Heart right ventricle (tissue), 16 donors: ENCODE measurements around the gene ZNF610. TPM values are rescaled to one million over a fixed set of nuclear protein-coding genes. Genes with fewer than 3 reads are reported as not detected.
A peak's percentile ranks its signal among the peaks of the same experiment; 100 is the strongest.

Experiments
- ATAC-seq, 8 donors: fragments of 200-7000 bp; cut with Tn5 transposase; one replicate each; pipeline ENCODE4 v1.9.1; 2020; ENCODE audit warnings: mild to moderate bottlenecking in 8 of 8, moderate library complexity in 8 of 8, moderate number of reproducible peaks in 1 of 8
- DNase-seq, 2 donors: peaks; one replicate each; pipeline ENCODE4 v3.0.0-alpha.2; 2020
- H3K27ac ChIP-seq, 10 donors: fragments of 200-600 bp; sonication (generic) in 2 of 10; one replicate each; pipeline versions ENCODE4 v1.5.0 to v1.8.0; 2020 to 2022; ENCODE audit warnings: mild to moderate bottlenecking in 3 of 10
- H3K27me3 ChIP-seq, 7 donors: fragments of 200-600 bp; one replicate each; pipeline ENCODE4 v1.8.0; 2021 to 2022; ENCODE audit warnings: mild to moderate bottlenecking in 2 of 7
- H3K36me3 ChIP-seq, 9 donors: fragments of 200-600 bp; sonication (generic) in 1 of 9; one replicate each; pipeline versions ENCODE4 v1.5.0 to v1.8.0; 2020 to 2022; ENCODE audit warnings: mild to moderate bottlenecking in 2 of 9
- H3K4me1 ChIP-seq, 9 donors: fragments of 200-600 bp; sonication (generic) in 1 of 9; one replicate each; pipeline versions ENCODE4 v1.5.0 to v1.8.0; 2020 to 2022; ENCODE audit warnings: mild to moderate bottlenecking in 4 of 9
- H3K4me3 ChIP-seq, 10 donors: fragments of 200-600 bp; sonication (generic) in 2 of 10; one replicate each; pipeline versions ENCODE4 v1.5.0 to v1.8.0; 2020 to 2022; ENCODE audit warnings: mild to moderate bottlenecking in 7 of 10, moderate library complexity in 2 of 10
- H3K9me3 ChIP-seq, 11 donors: fragments of 200-600 bp in 10 of 11; sonication (generic) in 2 of 11; one replicate each; pipeline versions ENCODE4 v1.5.0 to v1.8.0; 2013 to 2022; ENCODE audit warnings: mild to moderate bottlenecking in 2 of 11, control low read depth in 1 of 11, moderate library complexity in 1 of 11
- CTCF ChIP-seq, 9 donors: fragments of 200-600 bp; sonication (generic) in 2 of 9; IDR thresholded peaks; one replicate each; pipeline versions ENCODE4 v1.5.0 to v1.8.0; 2021 to 2022; ENCODE audit warnings: antibody characterized with exemption in 9 of 9, mild to moderate bottlenecking in 5 of 9, moderate library complexity in 1 of 9
- WGBS, 2 donors: extraction: QIAGEN DNeasy Blood & Tissue Kit; methylation state at CpG; one replicate each; pipeline ENCODE4 v1.1.7; 2013; ENCODE audit warnings: inconsistent platforms in 1 of 2; 5-methylcytosine and 5-hydroxymethylcytosine counted together
- intact Hi-C, 10 donors: fragments of 100-400 bp; cut with DNase I; formaldehyde crosslinking; loops; one replicate each; pipeline versions ENCODE4 v1.11.1 to v1.14.2; 2022
- polyA plus RNA-seq, 2 donors: library from polyadenylated mRNA; stranded (reverse); fragments of 200-250 nt; gene quantifications; one replicate each; pipeline ENCODE4 v1.2.3, GENCODE V29; 2013
- total RNA-seq, 10 donors: library from RNA; stranded (reverse); fragmentation: NEBNext Ultra II Directional in 3 of 10; extraction: Animal tissue kit (Norgen Biotek cat#: 25700) in 3 of 10; gene quantifications; one replicate each; pipeline versions ENCODE4 v1.2.1 to v1.2.4, GENCODE V29; 2021 to 2023
- donor health status: Arrhythmogenic right ventricular cardiomyopathy.
- donor health status: ischemic (EF 13 %, LVEDD 7.1; RV severe dilation, severe dysfunction).
- donor health status: healthy with polysubstance abuse.
- donor health status: DM: no; HTN: yes; CAD: no.
- donor health status: DM: no; HTN: no; CAD: no.
- donor health status: ischemic (EF 25% LVEDD 6.9; RV normal size, moderate dysfunction).
- donor health status: ischemic (EF 25% LVEDD 5.7; RV mildly dilated, moderate dysfunction).
- donor health status: healthy.
- donor health status: DM: yes; HTN: yes; CAD: no.
- donor health status: Ischemic cardiomyopathy.
- donor health status: ischemic (EF 35%, LVEDD 5.7; RV mildly dilated, moderate dysfunction).
- donor health status: nonischemic (EF 11% LVEDD 7.7; RV severe dilation, severe dysfunction).
- donor health status: DM: yes; HTN: yes; CAD: no.
- donor health status: PGD.
- donor health status: ischemic (EF 29% LVEDD 5.4; RV normal size, mild dysfunction).
- donor health status: nonischemic (EF 23%, LVEDD 6.1; RV moderate dilation, normal function).

Gene ZNF610
- total and polyA plus RNA-seq, 12 donors = 1.1 to 6.8 (median 3.7) TPM

- intact Hi-C loops = loop anchor here in 3 of 10 donors (2.0 to 5.0 kb wide), 2 partner anchors 28 to 41 kb away; partner anchors contain the start of genes ZNF610 (in 3 of the 3) and ZNF766 (in 1 of the 3)
- Histone ChIP-seq H3K4me3 (peak overlapping the region; percentile 58 to 98 (median 78)), H3K9me3 (peaks cover 0 to 51% (median 0%) of the 10 kb centered on the region in 11 donors), H3K27ac (peak overlapping the region; percentile 25 to 98 (median 84)), H3K36me3 (peaks cover 0 to 45% (median 13%) of the 10 kb centered on the region in 9 donors), H3K27me3 (no peaks in the 10 kb centered on the region), H3K4me1 (peaks cover 0 to 22% (median 15%) of the 10 kb centered on the region in 9 donors)
- ATAC-seq (peak in 3 of 8 donors; percentile 13 to 18 (median 15)), DNase-seq (no peak)
- 24 to 28% methylated on average over 8 of the region's 8 CpGs for WGBS, 2 donors
- TF ChIP-seq CTCF (IDR thresholded peaks at IDR 0.05) = no peak
These were observed 39.7 kb upstream of the ZNF610 start for GRCh38 chr19:52296400-52296772.

- intact Hi-C loops = loop anchor here in 5 of 10 donors (1.0 to 5.0 kb wide), 3 partner anchors 28 to 40 kb away; partner anchors contain the start of genes ZNF610 (in 3 of the 5) and ZNF766 (in 3 of the 5)
- Histone ChIP-seq H3K4me3 (peak within 1 kb of the TSS; percentile 59 to 98 (median 85)), H3K27ac (peak within 1 kb of the TSS; percentile 82 to 98 (median 94)), H3K9me3 (peaks cover 0 to 51% (median 0%) of the 10 kb centered on the region in 11 donors), H3K27me3 (no peaks in the 10 kb centered on the region), H3K4me1 (peaks cover 0 to 22% (median 15%) of the 10 kb centered on the region in 9 donors), H3K36me3 (peaks cover 0 to 45% (median 19%) of the 10 kb centered on the region in 9 donors)
- WGBS, 2 donors = 0% methylated on average over 51 to 63 of the region's 75 CpGs
- TF ChIP-seq CTCF (IDR thresholded peaks at IDR 0.05) = peak in 3 of 9 donors; percentile 15 to 31 (median 17)
- ATAC-seq (peak; percentile 84 to 93 (median 90)), DNase-seq (peak; percentile 84 to 89)
These were observed 39.1 kb upstream of the ZNF610 start, which contains the start of gene ZNF480 for GRCh38 chr19:52296773-52297600. ZNF480 (plus strand) TSS chr19:52297169; CDS start chr19:52300413, 3,244 bp downstream.

- H3K36me3 ChIP-seq = peaks cover 0 to 45% (median 27%) of the 10 kb centered on the region in 9 donors
- peak in 2 of 8 donors; percentile 7 to 24 for ATAC-seq
- 9 to 17% methylated on average over 18 of the region's 18 CpGs for WGBS, 2 donors
- H3K4me1 ChIP-seq = peaks cover 0 to 22% (median 15%) of the 10 kb centered on the region in 9 donors
- no peaks in the 10 kb centered on the region for H3K27me3 ChIP-seq
- peak overlapping the region; percentile 59 to 98 (median 85) for H3K4me3 ChIP-seq
- H3K27ac ChIP-seq = peak overlapping the region; percentile 82 to 98 (median 94)
- no peak for TF ChIP-seq CTCF (IDR thresholded peaks at IDR 0.05)
- peaks cover 0 to 51% (median 0%) of the 10 kb centered on the region in 11 donors for H3K9me3 ChIP-seq
- DNase-seq = peak in 1 of 2 donors; percentile 5
- intact Hi-C loops = loop anchor here in 5 of 10 donors (1.0 to 5.0 kb wide), 3 partner anchors 28 to 40 kb away; partner anchors contain the start of genes ZNF610 (in 3 of the 5) and ZNF766 (in 3 of the 5)
These were observed 38.3 kb upstream of the ZNF610 start for GRCh38 chr19:52297601-52298364.

GRCh38 chr19:52307275-52307674, 28.8 kb upstream of the ZNF610 start:
- Histone ChIP-seq H3K9me3 (peaks cover 9 to 100% (median 80%) of the 10 kb centered on the region in 11 donors), H3K27ac (no peak overlapping the region), H3K4me1 (no peaks in the 10 kb centered on the region), H3K27me3 (no peaks in the 10 kb centered on the region), H3K36me3 (peaks cover 0 to 100% (median 87%) of the 10 kb centered on the region in 9 donors), H3K4me3 (no peak overlapping the region)
- TF ChIP-seq CTCF (IDR thresholded peaks at IDR 0.05) = no peak
- intact Hi-C loops = no loop called here
- no peak for DNase-seq
- 97% methylated on average over 10 of the region's 10 CpGs for WGBS, 2 donors
- ATAC-seq = no peak
